Upper lobe of left lung (tissue), 6 donors: ENCODE measurements around the gene ATF7. TPM values are rescaled to one million over a fixed set of nuclear protein-coding genes. Genes with fewer than 3 reads are reported as not detected.
"Not testable (repeated sequence)": the region's sequence is repeated elsewhere in the genome, so short reads cannot be mapped to it uniquely, and the experiment has no call there.

Experiments
- ATAC-seq, 2 donors: fragments of 200-7000 bp; cut with Tn5 transposase; one replicate each; pipeline ENCODE4 v1.9.1; 2022; ENCODE audit warnings: mild to moderate bottlenecking in 2 of 2, moderate library complexity in 2 of 2; ENCODE audit not compliant: low FRiP score in 2 of 2
- DNase-seq, 2 donors: peaks; one replicate each; pipeline ENCODE4 v3.0.0-alpha.2; 2019 to 2020
- H3K27ac ChIP-seq, 4 donors: fragments of 200-600 bp; sonication (generic); one replicate each; pipeline ENCODE4 v1.5.1; 2016 to 2019
- H3K27me3 ChIP-seq, 4 donors: fragments of 200-600 bp; sonication (generic); one replicate each; pipeline ENCODE4 v1.5.1; 2017 to 2019
- H3K36me3 ChIP-seq, 4 donors: fragments of 200-600 bp; sonication (generic); one replicate each; pipeline ENCODE4 v1.5.1; 2016 to 2019
- H3K4me1 ChIP-seq, 4 donors: fragments of 200-600 bp; sonication (generic); one replicate each; pipeline ENCODE4 v1.5.1; 2018 to 2019
- H3K4me3 ChIP-seq, 4 donors: fragments of 200-600 bp; sonication (generic); one replicate each; pipeline ENCODE4 v1.5.1; 2017 to 2019; ENCODE audit warnings: mild to moderate bottlenecking in 2 of 4, moderate library complexity in 1 of 4
- H3K9me3 ChIP-seq, 4 donors: fragments of 200-600 bp; sonication (generic); one replicate each; pipeline ENCODE4 v1.5.1; 2018 to 2019
- EP300 ChIP-seq, 4 donors: sonication (generic); formaldehyde crosslinking; IDR thresholded peaks; one replicate each; pipeline ENCODE4 v1.5.1; 2017; ENCODE audit warnings: antibody characterized with exemption in 4 of 4, control low read depth in 2 of 4
- POLR2A ChIP-seq, 4 donors: fragments of 450-650 bp; IDR thresholded peaks; one replicate each; pipeline ENCODE4 v1.5.1; 2016 to 2017; ENCODE audit warnings: antibody characterized with exemption in 4 of 4, mild to moderate bottlenecking in 2 of 4
- POLR2AphosphoS5 ChIP-seq, 2 donors: sonication (generic); formaldehyde crosslinking; IDR thresholded peaks; one replicate each; pipeline ENCODE4 v1.5.1; 2017; ENCODE audit warnings: antibody characterized with exemption in 2 of 2
- WGBS, 2 donors: methylation state at CpG; one replicate each; pipeline ENCODE4 v1.1.5; 2017 to 2018; 5-methylcytosine and 5-hydroxymethylcytosine counted together
- total RNA-seq, 6 donors: library from RNA; depleted of rRNA in 4 of 6; stranded (reverse); fragments of >200 nt in 4 of 6; gene quantifications; one replicate each; pipeline versions ENCODE4 v1.1.0 to v1.2.1, GENCODE V29; 2016 to 2021
- TF ChIP-seq, protein P1 (sequence below), 6 experiments: fragments of 450-650 bp in 4 of 6; fragments of 200-600 bp in 2 of 6; sonication (generic) in 2 of 6; IDR thresholded peaks; one replicate each; pipeline ENCODE4 v1.5.1; 2016 to 2019; ENCODE audit warnings: antibody characterized with exemption in 6 of 6
- donor health status: DM: no; HTN: no; CAD: no; lungs with moderate emphysema.
- donor health status: DM: no; HTN: yes; CAD: no; lungs with severe emphysema.

Gene ATF7
- total RNA-seq, 6 donors from 2014 or later = 23.4 to 48.9 (median 41.2) TPM

DNA sequence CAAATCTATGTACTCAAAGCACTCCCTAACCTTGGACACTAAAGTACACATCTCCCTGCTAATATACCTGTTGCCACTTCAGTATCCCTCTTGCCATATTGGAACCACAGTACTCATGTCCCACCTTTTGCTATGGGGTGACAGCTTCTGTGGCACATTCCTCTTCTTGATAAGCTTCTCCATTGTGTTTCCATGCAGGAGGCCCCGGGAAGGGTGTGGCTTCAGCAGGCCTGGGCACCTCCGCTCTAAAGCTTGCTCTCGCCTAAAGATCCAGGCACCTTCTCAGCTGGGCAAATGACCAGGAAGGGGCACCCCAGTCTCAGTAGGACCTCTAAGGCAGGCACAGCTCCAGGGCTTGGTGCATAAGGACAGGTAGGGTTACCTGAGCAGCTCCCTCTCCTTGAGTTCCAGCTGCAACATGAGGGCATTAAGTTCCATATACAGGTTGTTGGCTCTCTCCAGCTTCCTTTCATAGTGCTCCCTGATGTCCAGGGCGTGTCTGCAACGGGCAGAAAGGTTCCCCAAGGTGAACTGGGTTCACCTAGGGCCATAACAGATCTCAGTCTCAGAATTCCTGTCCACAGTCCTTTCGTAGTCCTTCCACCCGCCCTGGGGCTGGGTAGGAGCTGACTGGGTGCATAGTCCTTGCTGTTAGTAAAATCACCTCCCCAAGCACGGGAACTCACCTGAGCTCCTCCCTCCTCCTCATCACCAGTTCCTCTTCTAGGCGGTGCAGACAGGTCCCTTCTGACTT, 142.8 kb downstream of the ATF7 start:
- Histone ChIP-seq H3K9me3 (no peaks in the 10 kb centered on the region), H3K27me3 (no peaks in the 10 kb centered on the region), H3K4me1 (peaks cover 0 to 36% (median 17%) of the 10 kb centered on the region in 4 donors), H3K4me3 (no peak overlapping the region), H3K27ac (peak overlapping the region in 1 of 4 donors; percentile 14), H3K36me3 (peaks cover 12 to 96% (median 73%) of the 10 kb centered on the region in 4 donors)
- TF ChIP-seq POLR2AphosphoS5 (IDR thresholded peaks at IDR 0.05) (no peak), POLR2A (IDR thresholded peaks at IDR 0.05) (no peak), EP300 (IDR thresholded peaks at IDR 0.05) (no peak)
- TF ChIP-seq, protein P1, sequence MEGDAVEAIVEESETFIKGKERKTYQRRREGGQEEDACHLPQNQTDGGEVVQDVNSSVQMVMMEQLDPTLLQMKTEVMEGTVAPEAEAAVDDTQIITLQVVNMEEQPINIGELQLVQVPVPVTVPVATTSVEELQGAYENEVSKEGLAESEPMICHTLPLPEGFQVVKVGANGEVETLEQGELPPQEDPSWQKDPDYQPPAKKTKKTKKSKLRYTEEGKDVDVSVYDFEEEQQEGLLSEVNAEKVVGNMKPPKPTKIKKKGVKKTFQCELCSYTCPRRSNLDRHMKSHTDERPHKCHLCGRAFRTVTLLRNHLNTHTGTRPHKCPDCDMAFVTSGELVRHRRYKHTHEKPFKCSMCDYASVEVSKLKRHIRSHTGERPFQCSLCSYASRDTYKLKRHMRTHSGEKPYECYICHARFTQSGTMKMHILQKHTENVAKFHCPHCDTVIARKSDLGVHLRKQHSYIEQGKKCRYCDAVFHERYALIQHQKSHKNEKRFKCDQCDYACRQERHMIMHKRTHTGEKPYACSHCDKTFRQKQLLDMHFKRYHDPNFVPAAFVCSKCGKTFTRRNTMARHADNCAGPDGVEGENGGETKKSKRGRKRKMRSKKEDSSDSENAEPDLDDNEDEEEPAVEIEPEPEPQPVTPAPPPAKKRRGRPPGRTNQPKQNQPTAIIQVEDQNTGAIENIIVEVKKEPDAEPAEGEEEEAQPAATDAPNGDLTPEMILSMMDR (IDR thresholded peaks at IDR 0.05) = no peak
- DNase-seq = no peak
- WGBS, 2 donors = 77% methylated on average over 8 to 9 of the region's 9 CpGs
- no peak for ATAC-seq

DNA sequence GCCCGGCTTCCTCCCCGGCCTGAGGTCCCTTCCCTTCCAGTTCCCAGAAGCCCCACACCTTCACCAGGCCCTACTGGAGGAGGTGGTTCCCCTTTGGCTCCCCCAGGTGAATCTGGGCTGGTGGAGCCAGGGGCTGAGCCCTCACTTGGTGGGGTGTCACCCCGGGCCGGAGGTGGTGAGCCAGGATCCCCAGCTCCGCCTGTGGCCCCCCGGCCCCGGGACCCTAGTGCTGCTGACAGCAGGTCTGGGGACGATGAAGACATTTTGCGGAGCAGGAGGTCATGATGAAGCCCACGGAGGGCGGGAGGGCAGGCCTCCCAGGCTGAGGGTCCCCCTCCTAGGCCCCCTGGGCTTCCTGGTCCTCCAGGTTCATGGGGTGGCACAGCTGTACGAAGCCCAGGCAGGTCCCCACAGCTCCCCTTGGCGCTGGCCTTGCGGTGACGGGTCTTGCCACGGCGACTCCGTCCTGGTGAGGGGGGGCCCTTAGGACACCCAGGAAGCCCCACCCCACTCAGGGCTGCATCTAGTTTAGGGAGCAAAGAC, 143.5 kb downstream of the ATF7 start:
- peak overlapping the region in 2 of 4 donors; percentile 14 to 41 for H3K27ac ChIP-seq
- peaks cover 14 to 98% (median 80%) of the 10 kb centered on the region in 4 donors for H3K36me3 ChIP-seq
- H3K4me1 ChIP-seq = peaks cover 0 to 31% (median 17%) of the 10 kb centered on the region in 4 donors
- H3K4me3 ChIP-seq = no peak overlapping the region
- no peaks in the 10 kb centered on the region for H3K9me3 ChIP-seq
- TF ChIP-seq POLR2A (IDR thresholded peaks at IDR 0.05) = peak in 1 of 4 donors; percentile 3
- TF ChIP-seq, protein P1 (IDR thresholded peaks at IDR 0.05) = no peak
- peak in 1 of 2 donors; percentile 83 for DNase-seq
- WGBS, 2 donors = 87% methylated on average over 9 to 15 of the region's 18 CpGs
- H3K27me3 ChIP-seq = no peaks in the 10 kb centered on the region
- ATAC-seq = peak in 1 of 2 donors; percentile 12

DNA sequence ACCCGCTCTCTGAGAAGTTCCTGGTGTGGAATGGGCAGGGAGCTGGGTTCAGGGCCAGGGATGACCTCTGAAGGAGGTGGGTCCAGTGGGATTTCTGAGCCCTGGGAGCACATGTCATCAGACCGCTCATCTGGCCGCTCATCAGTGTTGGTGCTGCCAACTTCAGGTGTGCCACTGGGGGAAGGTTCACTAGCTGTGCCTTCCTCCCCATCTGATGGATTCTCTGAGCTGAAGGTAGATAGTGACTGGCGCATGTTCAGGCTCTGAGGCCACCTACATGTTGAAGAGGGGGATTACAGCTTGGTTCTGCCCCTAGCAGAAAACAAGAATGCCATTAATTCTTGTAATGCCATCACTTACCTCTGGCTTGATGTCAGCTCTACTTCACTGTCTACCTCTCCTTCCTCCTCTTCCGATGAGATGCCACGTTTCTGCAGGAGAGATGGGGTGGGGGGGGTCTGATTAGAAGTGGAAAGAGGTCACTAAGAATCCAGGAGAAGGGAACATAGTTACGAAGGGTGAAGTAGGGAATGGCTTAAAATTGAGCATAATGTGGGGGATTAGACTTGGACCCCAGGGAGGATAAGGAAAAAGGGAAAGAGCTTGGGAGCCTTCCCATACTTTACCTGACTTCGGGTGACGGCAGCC, 144.1 kb downstream of the ATF7 start:
- 77 to 83% methylated on average over 9 of the region's 9 CpGs for WGBS, 2 donors
- Histone ChIP-seq H3K27me3 (no peaks in the 10 kb centered on the region), H3K4me3 (no peak overlapping the region), H3K9me3 (no peaks in the 10 kb centered on the region), H3K4me1 (peaks cover 0 to 28% (median 12%) of the 10 kb centered on the region in 4 donors), H3K36me3 (peaks cover 14 to 100% (median 85%) of the 10 kb centered on the region in 4 donors), H3K27ac (peak overlapping the region in 2 of 4 donors; percentile 37 to 41)
- no peak for ATAC-seq
- DNase-seq = no peak
- no peak for TF ChIP-seq POLR2AphosphoS5 (IDR thresholded peaks at IDR 0.05)
- TF ChIP-seq, protein P1 (IDR thresholded peaks at IDR 0.05) = peak in 1 of 6 experiments; percentile 14

DNA sequence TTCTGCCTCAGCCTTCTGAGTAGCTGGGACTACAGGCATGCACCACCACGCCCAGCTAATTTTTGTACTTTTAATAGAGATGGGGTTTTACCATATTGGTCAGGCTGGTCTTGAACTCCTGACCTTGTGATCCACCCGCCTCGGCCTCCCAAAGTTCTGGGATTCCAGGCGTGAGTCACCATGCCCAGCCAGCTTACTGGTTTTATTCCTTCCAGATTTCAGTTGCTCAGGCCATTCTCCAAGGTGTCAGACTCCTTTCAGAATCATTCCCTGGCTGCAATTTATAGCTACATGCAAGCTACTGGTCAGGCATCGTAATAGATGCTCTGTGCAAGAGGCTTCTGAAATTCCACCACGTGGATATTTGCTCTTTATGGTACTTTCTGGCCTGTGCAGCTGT, 144.7 kb downstream of the ATF7 start:
- ATAC-seq, H3K4me3 ChIP-seq, H3K9me3 ChIP-seq, H3K27me3 ChIP-seq, DNase-seq: not testable (repeated sequence)
- Histone ChIP-seq H3K36me3 (peaks cover 16 to 100% (median 88%) of the 10 kb centered on the region in 4 donors), H3K27ac (peak overlapping the region in 2 of 4 donors; percentile 26 to 37), H3K4me1 (peaks cover 0 to 31% (median 10%) of the 10 kb centered on the region in 4 donors)
- WGBS, 2 donors = 84 to 89% methylated on average over 6 of the region's 6 CpGs
